Mammary epithelial cell (primary cell): Measurements from ENCODE around the gene FAM184A.

ENCODE experiments used
- CTCF ChIP-seq, 2 donors: IDR thresholded peaks in 1 of 2; conservative IDR thresholded peaks in 1 of 2; 2 replicates each; pipeline ENCODE4 v1.5.1; 2011 to 2012; ENCODE audit warnings: inconsistent platforms in 2 of 2, low read length in 2 of 2, mild to moderate bottlenecking in 2 of 2, control low read depth in 1 of 2, low read depth in 1 of 2; ENCODE audit not compliant: insufficient read depth in 1 of 2; ENCODE audit errors: extremely low read depth in 1 of 2
- EZH2 ChIP-seq: IDR thresholded peaks from 2 replicates; pipeline ENCODE4 v1.6.1; 2012; ENCODE audit warnings: low read length, inconsistent platforms, borderline replicate concordance

- TF ChIP-seq CTCF (conservative IDR thresholded peaks at IDR 0.05 in 1 of 2, IDR thresholded peaks at IDR 0.05 in 1 of 2; ENCODE audit: extremely low read depth in 1 of 2, insufficient read depth in 1 of 2, low read depth in 1 of 2, low read length in 2 of 2) (no peak), EZH2 (no peak)
These were observed 52.7 kb downstream of the FAM184A start for GRCh38 chr6:119025793-119026192.
